Neural progenitor cell (in vitro differentiated cells): Measurements from ENCODE around the gene LPAR6. TPM values are rescaled to one million over a fixed set of nuclear protein-coding genes. Genes with fewer than 3 reads are reported as not detected.

ENCODE experiments used
- DNase-seq: peaks from one replicate; pipeline ENCODE4 v3.0.0-alpha.2; 2016; ENCODE audit warnings: low spot score
- H2AFZ ChIP-seq: fragments of 200-600 bp; sonication (generic); replicated peaks from 2 replicates; pipeline ENCODE4 v1.6.1; 2016; ENCODE audit warnings: antibody characterized with exemption
- H3F3A ChIP-seq: fragments of 200-600 bp; sonication (generic); 2 replicates; pipeline ENCODE4 v1.6.1; 2016; ENCODE audit warnings: antibody characterized with exemption, low read depth
- H3K27ac ChIP-seq: fragments of 200-600 bp; sonication (generic); 2 replicates; pipeline ENCODE4 v1.5.1; 2016; ENCODE audit warnings: mild to moderate bottlenecking
- H3K27me3 ChIP-seq: fragments of 200-600 bp; sonication (generic); 2 replicates; pipeline ENCODE4 v1.6.1; 2016; ENCODE audit warnings: mild to moderate bottlenecking, moderate library complexity
- H3K36me3 ChIP-seq: fragments of 200-600 bp; sonication (generic); 2 replicates; pipeline ENCODE4 v1.5.1; 2016
- H3K4me1 ChIP-seq: fragments of 200-600 bp; sonication (generic); 2 replicates; pipeline ENCODE4 v1.6.1; 2016; ENCODE audit warnings: mixed run types
- H3K4me2 ChIP-seq: fragments of 200-600 bp; sonication (generic); 2 replicates; pipeline ENCODE4 v1.6.1; 2016
- H3K4me3 ChIP-seq: fragments of 200-600 bp; sonication (generic); 2 replicates; pipeline ENCODE4 v1.5.1; 2016
- H3K79me2 ChIP-seq: fragments of 200-600 bp; sonication (generic); 2 replicates; pipeline ENCODE4 v1.6.1; 2016; ENCODE audit warnings: low read depth
- H3K9ac ChIP-seq: fragments of 200-600 bp; sonication (generic); 2 replicates; pipeline ENCODE4 v1.6.1; 2016
- H3K9me3 ChIP-seq: fragments of 200-600 bp; sonication (generic); 2 replicates; pipeline ENCODE4 v1.5.1; 2016; ENCODE audit warnings: low read depth
- H4K20me1 ChIP-seq: fragments of 200-600 bp; sonication (generic); 2 replicates; pipeline ENCODE4 v1.6.1; 2016; ENCODE audit warnings: low read depth
- H3K27ac Mint-ChIP-seq: 3 replicates; pipeline ENCODE4 v1.8.0; 2021; ENCODE audit warnings: mixed read lengths
- H3K27me3 Mint-ChIP-seq: 2 replicates; pipeline ENCODE4 v1.8.0; 2022; ENCODE audit warnings: low read depth, mild to moderate bottlenecking, inconsistent platforms, moderate library complexity, mixed read lengths; ENCODE audit not compliant: insufficient read depth
- H3K36me3 Mint-ChIP-seq: 3 replicates; pipeline ENCODE4 v1.8.0; 2021; ENCODE audit warnings: mixed read lengths
- H3K4me1 Mint-ChIP-seq: 3 replicates; pipeline ENCODE4 v1.8.0; 2021; ENCODE audit warnings: mixed read lengths
- H3K4me3 Mint-ChIP-seq: 3 replicates; pipeline ENCODE4 v1.8.0; 2021; ENCODE audit warnings: mild to moderate bottlenecking, moderate library complexity, mixed read lengths
- H3K9me3 Mint-ChIP-seq: 3 replicates; pipeline ENCODE4 v1.8.0; 2020; ENCODE audit warnings: mixed read lengths
- CTCF ChIP-seq: fragments of 200-600 bp; sonication (generic); IDR thresholded peaks from 2 replicates; pipeline ENCODE4 v1.5.1; 2017; ENCODE audit warnings: antibody characterized with exemption, mild to moderate bottlenecking
- EZH2 ChIP-seq: fragments of 200-600 bp; sonication (generic); IDR thresholded peaks from 2 replicates; pipeline ENCODE4 v1.6.1; 2017; ENCODE audit warnings: antibody characterized with exemption, mild to moderate bottlenecking, moderate library complexity
- EZH2phosphoT487 ChIP-seq: fragments of 200-600 bp; sonication (generic); IDR thresholded peaks from 2 replicates; pipeline ENCODE4 v1.6.1; 2017; ENCODE audit warnings: antibody characterized with exemption
- total RNA-seq: library from RNA; depleted of rRNA; stranded (reverse); fragments of >200 nt; gene quantifications from 2 replicates; pipeline ENCODE4 v1.2.3, GENCODE V29; 2015; ENCODE audit warnings: low replicate concordance

LPAR6 gene
- total RNA-seq, 1 donor from 2014 or later = 4.6 TPM

GRCh38 chr13:48436661-48437288 is 23.9 kb upstream of the LPAR6 start:
- Histone ChIP-seq H3K36me3 (no peaks in the 10 kb centered on the region), H3K9ac (no peak overlapping the region), H3F3A (no peaks in the 10 kb centered on the region), H3K27ac (no peak overlapping the region), H4K20me1 (no peaks in the 10 kb centered on the region), H3K4me1 (peaks cover 2% of the 10 kb centered on the region), H2AFZ (no peak overlapping the region), H3K27me3 (no peaks in the 10 kb centered on the region), H3K4me2 (no peak overlapping the region), H3K9me3 (no peaks in the 10 kb centered on the region), H3K4me3 (no peak overlapping the region), H3K79me2 (no peaks in the 10 kb centered on the region)
- no peaks in the 10 kb centered on the region for H3K9me3 Mint-ChIP-seq
- no peak overlapping the region for H3K4me3 Mint-ChIP-seq
- no peak for DNase-seq
- peaks cover 4% of the 10 kb centered on the region for H3K27me3 Mint-ChIP-seq
- H3K27ac Mint-ChIP-seq = no peak overlapping the region
- no peaks in the 10 kb centered on the region for H3K4me1 Mint-ChIP-seq
- H3K36me3 Mint-ChIP-seq = peaks cover 2% of the 10 kb centered on the region
- TF ChIP-seq EZH2phosphoT487 (no peak), EZH2 (no peak), CTCF (no peak)

DNA sequence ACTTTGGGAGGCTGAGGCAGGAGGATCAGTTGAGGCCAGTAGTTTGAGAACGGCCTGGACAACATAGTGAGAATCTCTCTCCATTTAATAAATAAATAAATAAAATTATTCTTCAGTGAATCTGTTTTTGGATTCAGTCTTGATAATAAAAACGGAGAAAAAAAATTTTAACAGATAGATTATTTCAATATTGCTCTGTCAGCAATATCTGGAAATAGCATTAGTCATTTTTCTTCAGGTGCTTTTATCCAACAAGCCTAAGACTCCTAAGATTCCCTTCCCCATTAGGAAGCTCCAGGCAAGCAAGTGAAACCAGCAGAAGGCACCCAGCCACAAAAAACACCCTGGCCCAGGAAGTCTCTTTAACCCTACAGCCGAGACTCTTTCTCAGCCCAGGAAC is 21.3 kb upstream of the LPAR6 start:
- Histone ChIP-seq H3K9ac (no peak overlapping the region), H3K27ac (no peak overlapping the region), H3K4me3 (no peak overlapping the region), H3K36me3 (no peaks in the 10 kb centered on the region), H3K9me3 (no peaks in the 10 kb centered on the region), H3K27me3 (no peaks in the 10 kb centered on the region), H2AFZ (no peak overlapping the region), H3K79me2 (no peaks in the 10 kb centered on the region), H3K4me1 (peaks cover 8% of the 10 kb centered on the region), H3F3A (no peaks in the 10 kb centered on the region), H4K20me1 (no peaks in the 10 kb centered on the region), H3K4me2 (no peak overlapping the region)
- Mint-ChIP-seq H3K36me3 (peaks cover 2% of the 10 kb centered on the region), H3K9me3 (no peaks in the 10 kb centered on the region), H3K27ac (no peak overlapping the region), H3K27me3 (peaks cover 4% of the 10 kb centered on the region), H3K4me1 (no peaks in the 10 kb centered on the region), H3K4me3 (no peak overlapping the region)
- no peak for DNase-seq
- TF ChIP-seq EZH2phosphoT487 (no peak), EZH2 (no peak), CTCF (no peak)

- Histone ChIP-seq H3F3A (no peaks in the 10 kb centered on the region), H3K4me3 (no peak overlapping the region), H3K79me2 (no peaks in the 10 kb centered on the region), H3K36me3 (no peaks in the 10 kb centered on the region), H3K9ac (no peak overlapping the region), H3K27me3 (no peaks in the 10 kb centered on the region), H3K27ac (peak overlapping the region; percentile 14), H3K9me3 (no peaks in the 10 kb centered on the region), H3K4me1 (peaks cover 8% of the 10 kb centered on the region), H4K20me1 (no peaks in the 10 kb centered on the region), H2AFZ (no peak overlapping the region), H3K4me2 (no peak overlapping the region)
- peaks cover 4% of the 10 kb centered on the region for H3K27me3 Mint-ChIP-seq
- TF ChIP-seq EZH2phosphoT487 = no peak
- no peak for TF ChIP-seq CTCF
- TF ChIP-seq EZH2 = no peak
- H3K4me1 Mint-ChIP-seq = no peaks in the 10 kb centered on the region
- peaks cover 2% of the 10 kb centered on the region for H3K36me3 Mint-ChIP-seq
- DNase-seq = no peak
- H3K4me3 Mint-ChIP-seq = no peak overlapping the region
- H3K9me3 Mint-ChIP-seq = no peaks in the 10 kb centered on the region
- no peak overlapping the region for H3K27ac Mint-ChIP-seq
Observed at GRCh38 chr13:48431987-48432615, 19.2 kb upstream of the LPAR6 start.
